H9 (cell line): ENCODE results near the gene USP37. TPM values are rescaled to one million over a fixed set of nuclear protein-coding genes. Genes with fewer than 3 reads are reported as not detected.

ENCODE experiments used
- DNase-seq: peaks from one replicate; pipeline ENCODE4 v3.0.0-alpha.2; 2017
- H2AFZ ChIP-seq: one replicate; pipeline ENCODE4 v1.6.1; 2013; ENCODE audit warnings: mild to moderate bottlenecking, low read length, control low read depth, moderate library complexity
- H2AK5ac ChIP-seq: 2 replicates; pipeline ENCODE4 v1.6.1; 2013; ENCODE audit warnings: low read length, control low read depth, mixed read lengths; ENCODE audit not compliant: insufficient read length
- H2BK120ac ChIP-seq: one replicate; pipeline ENCODE4 v1.6.1; 2013; ENCODE audit warnings: low read depth, mild to moderate bottlenecking, low read length, control low read depth, inconsistent platforms; ENCODE audit not compliant: poor library complexity, severe bottlenecking
- H2BK12ac ChIP-seq: 2 replicates; pipeline ENCODE4 v1.6.1; 2013; ENCODE audit warnings: low read length, control low read depth, mixed read lengths, low read depth; ENCODE audit not compliant: insufficient read length
- H2BK15ac ChIP-seq: 2 replicates; pipeline ENCODE4 v1.6.1; 2013; ENCODE audit warnings: low read depth, low read length, control low read depth
- H2BK20ac ChIP-seq: one replicate; pipeline ENCODE4 v1.6.1; 2013; ENCODE audit warnings: low read depth, mild to moderate bottlenecking, low read length, control low read depth, inconsistent platforms; ENCODE audit not compliant: poor library complexity, severe bottlenecking
- H2BK5ac ChIP-seq: 2 replicates; pipeline ENCODE4 v1.6.1; 2013; ENCODE audit warnings: low read length, control low read depth, mixed read lengths; ENCODE audit not compliant: insufficient read length
- H3K14ac ChIP-seq: 2 replicates; pipeline ENCODE4 v1.6.1; 2013; ENCODE audit warnings: low read length, control low read depth; ENCODE audit not compliant: insufficient read depth
- H3K18ac ChIP-seq: 2 replicates; pipeline ENCODE4 v1.6.1; 2013; ENCODE audit warnings: low read depth, mild to moderate bottlenecking, mixed read lengths, low read length, control low read depth; ENCODE audit not compliant: insufficient read length
- H3K23ac ChIP-seq: 2 replicates; pipeline ENCODE4 v1.6.1; 2013; ENCODE audit warnings: low read length, control low read depth, mixed read lengths, low read depth; ENCODE audit not compliant: insufficient read length
- H3K23me2 ChIP-seq: 2 replicates; pipeline ENCODE4 v1.6.1; 2013; ENCODE audit warnings: low read depth, mild to moderate bottlenecking, mixed read lengths, low read length, control low read depth; ENCODE audit not compliant: insufficient read length, poor library complexity, severe bottlenecking
- H3K27ac ChIP-seq: 2 replicates; pipeline ENCODE4 v1.5.1; 2013; ENCODE audit warnings: low read length, control low read depth, mixed read lengths, low read depth; ENCODE audit not compliant: insufficient read length
- H3K27me3 ChIP-seq: 2 replicates; pipeline ENCODE4 v1.6.1; 2013; ENCODE audit warnings: low read length, control low read depth, inconsistent platforms; ENCODE audit not compliant: insufficient read depth
- H3K4ac ChIP-seq: 2 replicates; pipeline ENCODE4 v1.6.1; 2013; ENCODE audit warnings: low read depth, mild to moderate bottlenecking, control low read depth, inconsistent platforms, low read length, moderate library complexity
- H3K4me1 ChIP-seq: 2 replicates; pipeline ENCODE4 v1.6.1; 2013; ENCODE audit warnings: low read length, control low read depth, inconsistent platforms; ENCODE audit not compliant: insufficient read depth
- H3K4me2 ChIP-seq: 2 replicates; pipeline ENCODE4 v1.6.1; 2013; ENCODE audit warnings: low read length, control low read depth, mixed read lengths; ENCODE audit not compliant: insufficient read length, insufficient read depth
- H3K56ac ChIP-seq: 2 replicates; pipeline ENCODE4 v1.6.1; 2013; ENCODE audit warnings: low read depth, mild to moderate bottlenecking, mixed read lengths, low read length, control low read depth; ENCODE audit not compliant: insufficient read length
- H3K79me1 ChIP-seq: 2 replicates; pipeline ENCODE4 v1.6.1; 2013; ENCODE audit warnings: low read depth, mild to moderate bottlenecking, moderate library complexity, low read length, control low read depth, inconsistent platforms; ENCODE audit not compliant: insufficient read depth, poor library complexity, severe bottlenecking
- H3K79me2 ChIP-seq: 2 replicates; pipeline ENCODE4 v1.6.1; 2013; ENCODE audit warnings: low read length, control low read depth, inconsistent platforms; ENCODE audit not compliant: insufficient read depth
- H3K9ac ChIP-seq: 2 replicates; pipeline ENCODE4 v1.6.1; 2013; ENCODE audit warnings: low read length, control low read depth, mixed read lengths; ENCODE audit not compliant: insufficient read length; ENCODE audit errors: extremely low read depth
- H3K9me3 ChIP-seq: one replicate; pipeline ENCODE4 v1.6.1; 2013; ENCODE audit warnings: low read depth, low read length, inconsistent platforms; ENCODE audit not compliant: control insufficient read depth
- H3T11ph ChIP-seq: one replicate; pipeline ENCODE4 v1.6.1; 2013; ENCODE audit warnings: mild to moderate bottlenecking, low read length, control low read depth, inconsistent platforms
- H4K20me1 ChIP-seq: one replicate; pipeline ENCODE4 v1.6.1; 2013; ENCODE audit not compliant: control insufficient read depth, insufficient read length, insufficient read depth
- H4K5ac ChIP-seq: 2 replicates; pipeline ENCODE4 v1.6.1; 2013; ENCODE audit warnings: low read depth, mild to moderate bottlenecking, mixed read lengths, low read length, control low read depth; ENCODE audit not compliant: insufficient read length
- H4K8ac ChIP-seq: replicated peaks from 2 replicates; pipeline ENCODE4 v1.6.1; 2013; ENCODE audit warnings: low read length, control low read depth, mixed read lengths, low read depth; ENCODE audit not compliant: insufficient read length
- H4K91ac ChIP-seq: 2 replicates; pipeline ENCODE4 v1.6.1; 2013; ENCODE audit warnings: low read depth, mild to moderate bottlenecking, moderate library complexity, mixed read lengths, low read length, control low read depth; ENCODE audit not compliant: insufficient read length
- H3K27ac Mint-ChIP-seq, 3 experiments: 2 replicates in 2 of 3; 3 replicates in 1 of 3; pipeline ENCODE4 v1.8.0; 2020 to 2021; ENCODE audit warnings: mixed read lengths in 3 of 3, mild to moderate bottlenecking in 1 of 3, moderate library complexity in 1 of 3
- H3K27me3 Mint-ChIP-seq: 2 replicates; pipeline ENCODE4 v1.8.0; 2021; ENCODE audit warnings: low read depth, mild to moderate bottlenecking, moderate library complexity, mixed read lengths
- H3K36me3 Mint-ChIP-seq, 3 experiments: 2 replicates in 2 of 3; 3 replicates in 1 of 3; pipeline ENCODE4 v1.8.0; 2020 to 2021; ENCODE audit warnings: low read depth in 3 of 3, mixed read lengths in 3 of 3; ENCODE audit not compliant: insufficient read depth in 1 of 3
- H3K4me1 Mint-ChIP-seq, 2 experiments: 2 replicates each; pipeline ENCODE4 v1.8.0; 2020; ENCODE audit warnings: mixed read lengths in 2 of 2
- H3K4me3 Mint-ChIP-seq, 2 experiments: 2 replicates in 1 of 2; 3 replicates in 1 of 2; pipeline ENCODE4 v1.8.0; 2020 to 2021; ENCODE audit warnings: mild to moderate bottlenecking in 2 of 2, mixed read lengths in 2 of 2, moderate library complexity in 1 of 2
- H3K9me3 Mint-ChIP-seq, 2 experiments: 2 replicates in 1 of 2; 3 replicates in 1 of 2; pipeline ENCODE4 v1.8.0; 2020; ENCODE audit warnings: mild to moderate bottlenecking in 2 of 2, mixed read lengths in 2 of 2, moderate library complexity in 1 of 2
- CTCF ChIP-seq: fragments of 200-600 bp; sonication (generic); conservative IDR thresholded peaks from 3 replicates; pipeline ENCODE4 v1.8.0; 2021; ENCODE audit warnings: antibody characterized with exemption, mild to moderate bottlenecking
- WGBS: extraction: QIAGEN DNeasy Blood & Tissue Kit; methylation state at CpG from one replicate; pipeline ENCODE4 v1.1.7; 2013; ENCODE audit warnings: missing lambda C conversion rate, low lambda C conversion rate, mixed read lengths; ENCODE audit not compliant: insufficient read length; ENCODE audit errors: extremely low coverage; 5-methylcytosine and 5-hydroxymethylcytosine counted together
- total RNA-seq: library from RNA; stranded (reverse); gene quantifications from 2 replicates; pipeline ENCODE4 v1.2.1, GENCODE V29; 2021

Gene USP37
- total RNA-seq, 1 experiment from 2014 or later, result 34.9 TPM

GRCh38 chr2:218482651-218483050, 85.5 kb downstream of the USP37 start:
- Mint-ChIP-seq H3K36me3 (peaks cover 13 to 74% (median 68%) of the 10 kb centered on the region in 3 experiments; a peak in 6 of 7 replicates), H3K4me3 (no peak overlapping the region), H3K27ac (no peak overlapping the region), H3K4me1 (no peaks in the 10 kb centered on the region), H3K9me3 (no peaks in the 10 kb centered on the region), H3K27me3 (no peaks in the 10 kb centered on the region)
- H2AFZ ChIP-seq, result no peak overlapping the region
- no peak overlapping the region for H3K4ac ChIP-seq
- no peak overlapping the region for H3K18ac ChIP-seq
- no peak overlapping the region for H3K23ac ChIP-seq
- no peak overlapping the region for H3T11ph ChIP-seq
- no peak overlapping the region for H4K5ac ChIP-seq
- H3K9me3 ChIP-seq, result no peaks in the 10 kb centered on the region
- H3K27me3 ChIP-seq, result no peaks in the 10 kb centered on the region
- no peak overlapping the region for H2BK120ac ChIP-seq
- TF ChIP-seq CTCF, result no peak
- no peak overlapping the region for H3K27ac ChIP-seq
- H3K4me2 ChIP-seq, result no peak overlapping the region
- no peak overlapping the region for H4K8ac ChIP-seq
- H3K9ac ChIP-seq, result no peak overlapping the region
- no peak overlapping the region for H4K91ac ChIP-seq
- no peak overlapping the region for H2AK5ac ChIP-seq
- no peak overlapping the region for H2BK5ac ChIP-seq
- H2BK12ac ChIP-seq, result no peak overlapping the region
- no peaks in the 10 kb centered on the region for H3K79me1 ChIP-seq
- DNase-seq, result no peak
- no peak overlapping the region for H2BK15ac ChIP-seq
- H3K23me2 ChIP-seq, result peaks cover 3% of the 10 kb centered on the region
- no peaks in the 10 kb centered on the region for H4K20me1 ChIP-seq
- no CpG with 5 or more reads among the region's 1 CpG for WGBS
- no peaks in the 10 kb centered on the region for H3K4me1 ChIP-seq
- H2BK20ac ChIP-seq, result no peak overlapping the region
- H3K14ac ChIP-seq, result no peak overlapping the region
- no peak overlapping the region for H3K56ac ChIP-seq
- H3K79me2 ChIP-seq, result no peaks in the 10 kb centered on the region
